ENCODE measurements around the gene UBE2F.
"Not testable (repeated sequence)": the region's sequence is repeated elsewhere in the genome, so short reads cannot be mapped to it uniquely, and the experiment has no call there.

UBE2F gene

DNA sequence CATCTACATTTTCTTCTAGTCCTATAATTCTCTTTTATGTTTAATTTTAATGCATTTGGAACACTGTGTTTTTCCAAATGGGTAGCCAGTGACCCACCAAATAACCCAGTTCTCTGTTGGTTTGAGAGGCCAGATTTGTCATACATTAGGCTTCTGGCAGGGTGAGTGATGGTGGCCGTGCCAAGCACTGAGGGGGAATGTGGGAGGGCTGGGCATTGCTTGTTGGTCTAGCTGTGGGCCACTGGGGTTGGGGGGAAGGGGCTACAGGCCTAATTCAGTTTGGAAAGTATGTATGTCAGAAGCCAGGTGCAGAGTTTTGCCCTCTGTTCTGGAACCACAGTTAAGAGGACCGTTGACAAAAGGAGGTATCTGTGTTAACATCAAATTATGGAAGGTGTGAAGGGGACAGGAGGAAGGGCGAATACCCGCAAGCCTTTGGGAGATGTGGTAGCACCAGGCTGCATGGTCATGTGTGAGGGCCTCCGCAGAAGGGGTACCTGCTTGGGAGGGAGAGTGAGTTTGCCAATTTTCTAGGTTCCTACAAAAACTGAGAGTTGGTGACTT is 55.9 kb downstream of the UBE2F start:
- FAIRE-seq, result no peak

DNA sequence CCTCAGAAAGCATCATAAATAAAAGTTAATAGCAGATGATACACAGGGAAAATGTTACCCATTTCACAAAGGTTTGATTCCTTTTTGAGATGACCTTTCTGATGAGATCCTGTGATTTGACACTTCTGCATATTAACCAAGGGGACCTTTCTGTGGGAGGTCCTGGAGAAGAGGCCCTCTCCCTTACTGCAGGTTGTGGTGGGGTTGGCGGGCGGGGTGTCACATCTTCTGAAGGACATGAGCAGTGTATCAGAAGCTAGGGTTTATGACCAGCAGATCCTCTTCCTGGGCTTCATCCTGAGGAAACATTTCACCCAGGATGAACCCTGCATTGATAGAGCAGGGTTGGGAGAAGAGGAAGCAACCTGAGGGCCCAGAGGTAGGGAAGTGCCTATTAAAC is 56.8 kb downstream of the UBE2F start:
- no peak for FAIRE-seq

DNA sequence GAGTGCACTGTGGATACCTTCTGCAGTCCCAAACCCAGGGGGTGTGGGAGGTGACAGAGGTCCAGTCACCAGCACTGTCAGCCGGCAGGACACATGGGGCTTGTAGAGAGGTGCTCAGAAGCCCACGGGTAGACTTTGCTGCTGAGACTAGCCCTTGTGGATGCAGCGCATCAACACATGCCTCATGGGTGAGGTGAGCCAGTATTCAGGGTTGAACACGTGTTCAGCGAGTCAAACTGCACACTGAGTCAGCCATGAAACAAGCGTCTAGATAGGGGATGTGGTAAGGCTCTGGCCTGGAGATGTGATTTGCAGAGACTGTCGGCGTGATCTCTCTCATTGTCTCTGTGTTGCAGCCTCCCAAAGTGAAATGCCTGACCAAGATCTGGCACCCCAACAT is 58.2 kb downstream of the UBE2F start:
- no peak for FAIRE-seq

DNA sequence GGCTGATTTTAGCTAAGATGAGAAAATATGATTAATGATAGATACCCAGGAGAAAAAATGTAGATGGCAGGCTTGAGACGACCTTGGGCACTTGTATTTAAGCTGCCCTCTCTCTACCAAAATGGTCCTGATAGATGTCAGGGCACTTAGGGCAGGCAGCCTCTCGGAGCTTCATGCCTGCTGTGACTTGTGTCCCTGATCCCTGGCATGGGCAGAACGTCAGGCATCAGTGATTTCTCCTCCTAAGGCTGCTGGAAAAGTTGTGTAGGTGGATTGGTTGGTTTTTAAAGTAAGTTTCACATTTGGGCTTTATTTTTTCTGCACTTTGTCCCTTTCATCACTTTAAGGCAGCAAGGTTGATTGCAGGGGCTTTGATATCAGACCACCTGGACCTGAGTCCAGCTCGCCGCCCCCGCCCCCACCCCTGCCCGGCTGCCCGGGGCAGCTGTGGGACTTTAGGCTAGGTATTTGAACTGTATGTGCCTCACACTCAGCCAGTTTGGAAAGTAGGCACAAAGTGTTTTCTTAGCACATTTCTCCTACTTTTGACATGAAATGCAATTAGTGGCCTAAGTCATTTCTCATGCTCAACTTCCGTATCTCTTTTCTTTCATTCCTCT is 59.0 kb downstream of the UBE2F start:
- no peak for FAIRE-seq

DNA sequence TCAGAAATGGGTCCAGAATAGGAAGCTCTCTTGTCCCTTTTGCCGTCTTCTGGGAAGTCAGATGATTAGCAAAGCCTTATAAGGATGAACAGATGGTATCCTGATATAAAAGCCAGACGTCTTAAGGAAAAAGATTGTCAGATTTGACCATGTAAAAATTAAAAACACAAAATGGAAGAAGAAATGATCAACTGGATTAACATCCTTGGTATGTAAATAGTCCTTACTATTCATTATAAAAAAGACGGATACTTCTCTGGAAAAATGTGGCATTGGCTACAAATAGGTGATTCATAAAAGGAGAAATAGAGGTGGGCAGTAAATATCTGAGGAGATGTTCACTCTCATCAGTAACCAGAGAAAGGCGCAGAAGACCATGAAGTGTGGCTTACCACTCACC is 60.2 kb downstream of the UBE2F start:
- FAIRE-seq, result no peak

DNA sequence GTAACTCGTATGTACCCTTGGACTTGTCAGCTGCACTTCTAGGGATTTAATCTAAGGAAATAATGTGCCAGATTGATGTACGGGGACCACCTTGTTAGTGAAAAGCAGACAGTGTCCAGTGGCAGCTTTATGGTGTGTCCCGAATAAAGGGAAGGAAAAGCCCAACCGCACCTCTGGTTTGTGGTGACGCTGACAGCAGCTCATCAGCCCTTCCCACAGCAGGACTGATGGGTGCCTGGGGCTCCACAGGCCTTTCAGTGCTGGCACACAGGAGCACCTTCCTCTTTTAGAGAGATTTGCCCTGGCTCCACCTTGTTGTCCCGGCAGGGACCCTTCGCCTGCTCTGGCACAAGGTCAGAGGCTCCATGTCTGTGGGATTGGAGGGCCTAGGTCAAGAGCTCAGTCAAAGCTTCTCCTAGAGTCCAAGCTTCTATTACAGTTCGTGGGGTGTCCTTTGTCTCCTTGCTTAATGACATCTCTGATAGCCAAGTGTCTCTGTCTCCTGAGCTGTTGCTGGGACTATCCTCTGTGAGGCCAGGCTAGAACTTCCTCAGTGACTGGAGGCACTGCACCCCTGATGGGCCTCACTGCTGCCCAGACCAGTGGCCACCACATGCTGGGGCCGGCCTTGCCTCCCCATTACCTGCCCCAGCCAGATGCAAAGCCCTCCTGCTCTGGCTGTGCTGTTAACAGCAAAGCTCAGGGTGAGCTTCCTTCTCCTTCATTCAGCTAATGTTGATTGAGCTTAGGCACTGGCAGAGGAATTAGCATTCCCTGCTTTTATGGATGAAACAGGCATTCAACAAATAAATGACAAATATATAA is 61.0 kb downstream of the UBE2F start:
- FAIRE-seq, result no peak

DNA sequence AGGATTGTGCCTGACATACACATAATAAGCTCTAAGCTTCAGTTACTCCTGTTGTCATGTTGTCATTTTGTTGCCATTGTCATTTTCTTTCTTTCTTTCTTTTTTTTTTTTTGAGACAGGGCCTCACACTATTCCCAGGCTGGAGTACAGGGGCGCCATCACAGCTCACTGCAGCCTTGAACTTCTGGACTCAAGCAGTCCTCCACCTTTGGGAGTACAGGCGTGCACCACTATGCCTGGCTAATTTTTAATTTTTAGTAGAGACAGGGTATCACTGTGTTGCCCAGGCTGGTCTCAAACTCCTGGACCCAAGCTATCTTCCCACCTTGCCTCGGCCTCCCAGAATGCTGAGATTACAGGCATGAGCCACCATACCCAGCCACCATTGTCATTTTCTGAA is 63.0 kb downstream of the UBE2F start:
- no peak for FAIRE-seq

DNA sequence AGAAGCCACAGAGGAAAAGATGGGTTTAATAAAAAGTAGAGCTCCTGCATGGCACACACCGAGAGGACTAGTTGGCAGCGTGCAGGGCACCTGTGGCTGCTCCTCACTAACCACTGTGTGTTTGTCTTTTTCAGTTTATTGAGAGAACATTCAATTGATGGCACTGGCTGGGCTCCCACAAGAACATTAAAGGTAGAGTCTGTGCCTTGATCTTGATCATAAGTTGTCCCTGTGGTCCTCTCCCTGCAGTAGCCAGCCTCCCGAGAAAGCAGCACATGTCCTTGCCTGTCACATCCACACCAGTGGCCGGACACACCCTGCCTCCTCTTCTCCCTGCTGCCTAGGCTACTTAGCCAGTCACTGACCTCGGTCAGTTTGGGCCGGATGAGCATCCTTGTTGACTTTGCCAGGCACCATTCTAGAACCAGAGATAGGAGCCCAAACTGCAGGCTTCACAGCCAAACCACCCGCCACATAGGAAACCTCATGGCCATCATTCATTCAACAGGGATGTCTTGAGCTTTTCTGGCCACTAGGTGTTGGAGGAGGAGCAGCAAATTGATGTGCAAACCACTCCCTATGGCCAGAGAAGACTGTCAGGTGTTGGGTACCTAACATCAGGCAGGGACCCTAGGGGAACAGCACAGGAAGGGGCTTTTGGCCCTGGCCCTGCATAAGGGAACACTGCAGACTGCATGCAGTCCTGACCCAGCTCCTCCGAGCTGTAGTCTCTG is 63.8 kb downstream of the UBE2F start:
- FAIRE-seq, result no peak

DNA sequence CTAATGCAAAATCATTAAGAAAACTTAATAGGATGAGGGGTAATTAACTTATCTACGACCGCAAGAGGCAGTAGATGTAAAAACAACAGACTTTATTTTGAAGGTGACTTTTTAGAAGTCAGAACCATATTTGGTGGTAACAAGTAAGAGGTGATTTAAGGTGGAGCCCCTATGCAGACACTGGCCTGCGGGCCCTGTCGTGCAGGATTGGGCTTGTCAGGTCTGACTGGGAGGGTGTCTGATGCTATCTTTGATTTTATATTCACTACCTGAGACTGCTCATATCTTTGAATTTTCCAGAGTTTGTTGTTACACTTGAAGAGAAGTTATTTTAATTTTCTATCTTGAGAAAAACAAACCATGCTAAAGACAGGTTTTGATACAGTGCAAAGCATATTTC is 64.9 kb downstream of the UBE2F start:
- no peak for FAIRE-seq

DNA sequence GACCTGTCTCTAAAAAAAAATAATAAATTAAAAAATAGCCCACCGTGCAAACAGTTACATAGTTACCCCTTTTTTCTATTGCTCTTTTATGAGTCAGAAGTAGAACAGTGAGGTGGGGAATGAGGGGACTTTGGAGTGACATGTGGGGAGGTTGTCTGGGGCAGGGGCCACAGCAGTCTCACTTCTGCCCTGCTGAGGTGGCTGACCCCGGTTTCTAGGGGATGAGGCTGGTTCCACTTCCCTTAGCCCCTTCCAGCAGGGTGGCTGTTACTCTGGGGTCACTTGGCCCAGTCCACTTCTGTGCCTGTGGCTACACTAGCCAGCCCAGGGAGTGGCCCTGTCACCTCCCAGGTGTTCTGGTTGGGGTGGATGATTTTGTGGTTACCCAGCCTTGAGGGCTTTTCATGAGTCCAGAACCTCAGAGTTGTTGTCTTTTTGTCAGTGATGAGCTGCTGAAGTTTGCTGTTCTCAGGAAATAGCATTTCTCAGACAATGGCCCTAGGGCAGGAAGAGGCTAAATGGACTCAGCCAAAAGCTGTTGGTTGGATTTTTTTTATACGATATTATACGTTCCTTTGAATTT is 66.0 kb downstream of the UBE2F start:
- no peak for FAIRE-seq

DNA sequence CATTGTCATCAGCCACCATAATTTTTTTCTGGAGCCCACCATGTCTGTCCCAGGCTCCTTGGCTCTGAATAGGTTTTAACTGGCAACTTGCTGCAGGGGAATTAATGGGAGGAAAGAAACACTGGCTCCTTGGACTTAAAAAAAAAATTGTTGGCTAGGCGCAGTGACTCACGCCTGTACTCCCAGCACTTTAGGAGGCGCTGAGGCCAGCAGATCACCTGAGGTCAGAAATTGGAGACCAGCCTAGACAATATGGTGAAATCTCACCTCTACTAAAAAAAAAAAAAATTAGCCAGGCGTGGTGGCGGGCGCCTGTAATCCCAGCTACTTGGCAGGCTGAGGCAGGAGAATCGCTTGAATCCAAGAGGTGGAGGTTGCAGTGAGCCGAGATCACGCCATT is 67.2 kb downstream of the UBE2F start:
- not testable (repeated sequence) for FAIRE-seq

DNA sequence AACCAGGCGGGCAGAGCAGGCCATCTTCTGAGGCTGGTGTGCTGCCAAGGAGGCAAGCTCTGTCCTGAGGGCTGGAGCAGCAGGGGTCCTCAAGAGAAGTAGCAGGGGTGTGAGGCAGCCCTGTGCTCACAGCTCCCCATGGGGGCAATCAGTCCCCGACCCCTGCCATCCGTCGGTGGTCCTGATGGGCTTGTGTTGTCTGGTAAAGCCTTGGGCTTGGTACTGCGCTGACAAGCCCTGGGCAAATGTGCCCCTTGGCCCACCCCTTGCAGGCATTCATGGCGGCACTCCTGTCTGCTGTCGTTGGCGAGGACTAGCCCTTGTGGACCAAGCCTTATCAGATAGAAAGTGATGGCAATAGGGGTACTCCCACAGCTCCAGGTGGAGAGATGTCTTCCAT is 71.4 kb downstream of the UBE2F start:
- FAIRE-seq, result no peak

DNA sequence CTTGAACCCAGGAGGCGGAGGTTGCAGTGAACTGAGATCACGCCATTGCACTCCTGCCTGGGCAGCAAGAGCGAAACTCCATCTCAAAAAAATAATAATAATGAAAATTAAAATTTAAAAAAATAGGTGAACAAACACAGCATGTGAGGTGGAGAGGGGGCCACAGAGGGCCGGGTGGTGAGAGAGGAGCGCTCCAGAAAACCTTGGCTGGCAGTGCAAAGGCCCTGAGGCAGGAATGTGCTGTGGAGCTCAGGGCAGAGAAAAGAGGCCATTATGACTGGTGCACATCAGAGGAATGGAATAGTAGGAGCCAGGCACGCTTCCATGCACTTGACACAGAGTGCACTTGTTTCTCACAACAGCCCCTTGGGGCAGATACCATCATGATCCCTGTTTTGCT is 72.3 kb downstream of the UBE2F start:
- FAIRE-seq, result no peak

DNA sequence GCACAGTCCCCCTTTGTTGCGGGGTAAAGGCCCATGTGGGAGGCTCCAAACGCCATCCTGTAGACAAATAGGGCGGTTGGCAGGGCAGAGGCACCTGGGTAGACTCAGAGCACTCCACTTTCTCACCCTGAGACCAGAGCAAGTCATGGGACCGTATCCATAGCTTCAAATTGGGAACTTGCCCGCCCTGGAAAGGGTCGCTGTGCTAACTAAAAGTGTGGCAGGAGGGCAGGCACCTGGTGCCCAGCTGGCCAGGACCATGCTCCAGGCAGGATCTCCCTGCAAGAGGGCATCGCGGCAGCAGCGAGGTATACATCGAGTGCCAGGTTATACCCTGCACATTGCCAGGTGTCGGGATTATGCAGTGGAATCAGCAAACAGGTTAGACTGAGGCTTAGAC is 73.2 kb downstream of the UBE2F start:
- no peak for FAIRE-seq

DNA sequence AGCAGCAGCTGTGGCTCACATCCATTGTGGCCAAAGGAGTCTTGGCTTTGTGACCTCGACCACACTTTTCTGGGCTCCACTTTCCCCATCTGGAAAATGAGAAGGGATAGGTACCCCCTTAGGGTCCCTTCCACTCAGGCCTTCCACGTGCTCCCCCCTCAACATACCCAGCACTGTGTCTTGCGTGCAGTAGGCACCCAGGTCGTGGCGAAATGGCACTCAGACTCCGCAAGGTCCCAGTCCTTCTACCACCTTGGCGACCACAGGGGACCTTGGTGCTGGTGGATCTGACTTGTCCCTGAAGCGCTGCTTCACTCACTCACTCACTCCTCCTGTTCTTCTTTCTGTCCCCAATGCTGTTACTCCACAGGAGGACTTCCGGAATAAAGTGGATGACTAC is 74.1 kb downstream of the UBE2F start:
- FAIRE-seq, result no peak

DNA sequence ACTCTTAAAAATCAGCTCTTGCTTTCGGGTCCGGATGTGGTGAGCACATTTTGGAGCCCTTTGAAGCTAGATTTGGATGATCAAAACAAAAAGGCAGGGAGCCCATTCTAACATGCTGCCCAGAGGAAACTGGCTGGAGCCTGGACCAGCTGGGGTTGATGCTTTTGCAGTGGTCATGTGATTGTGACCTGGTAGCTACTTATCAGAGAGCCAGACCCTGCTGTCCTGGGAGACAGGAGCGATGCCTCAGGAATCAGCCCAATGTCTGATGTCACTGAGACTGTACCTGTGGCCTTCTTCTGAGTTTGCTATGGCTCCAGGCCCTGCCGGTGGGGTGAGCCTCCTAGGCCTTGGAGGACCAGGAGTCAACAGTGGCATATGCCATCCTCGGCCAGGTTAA is 75.3 kb downstream of the UBE2F start:
- FAIRE-seq, result no peak

DNA sequence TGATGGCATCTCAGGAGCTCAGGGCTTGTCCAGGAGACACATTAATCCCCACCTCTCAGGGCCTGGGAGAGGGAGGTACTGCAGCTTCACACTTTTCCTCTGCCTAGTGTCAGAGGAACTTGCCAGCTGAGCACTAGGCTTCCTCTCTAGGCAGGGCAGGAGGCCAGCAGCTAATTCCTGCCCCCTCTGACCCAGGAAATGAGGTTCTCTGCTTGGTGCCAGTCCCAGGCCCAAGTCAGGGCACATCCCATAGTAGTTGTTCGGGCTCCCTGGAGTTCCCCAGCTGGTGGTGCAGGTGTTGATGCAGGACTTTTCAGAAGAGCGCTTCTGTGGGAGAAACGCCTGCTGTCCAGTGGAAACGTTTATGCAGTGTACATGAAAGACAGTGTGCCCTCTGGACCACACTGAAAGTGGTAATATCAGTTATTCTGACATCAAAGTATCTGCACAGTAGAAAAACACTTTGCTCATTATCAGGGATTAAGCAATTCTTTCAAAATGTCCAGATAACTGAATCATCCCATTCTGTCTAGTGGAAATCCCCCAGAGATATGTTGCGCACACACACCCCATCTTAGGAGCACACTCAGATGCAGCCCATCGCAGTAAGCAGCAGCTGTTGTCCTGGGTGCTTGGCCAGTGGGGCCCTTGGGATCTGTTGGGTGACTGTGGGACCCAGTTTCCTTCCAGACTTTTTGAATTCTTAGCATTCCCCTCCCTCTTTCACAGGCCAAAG is 76.2 kb downstream of the UBE2F start:
- FAIRE-seq, result no peak

DNA sequence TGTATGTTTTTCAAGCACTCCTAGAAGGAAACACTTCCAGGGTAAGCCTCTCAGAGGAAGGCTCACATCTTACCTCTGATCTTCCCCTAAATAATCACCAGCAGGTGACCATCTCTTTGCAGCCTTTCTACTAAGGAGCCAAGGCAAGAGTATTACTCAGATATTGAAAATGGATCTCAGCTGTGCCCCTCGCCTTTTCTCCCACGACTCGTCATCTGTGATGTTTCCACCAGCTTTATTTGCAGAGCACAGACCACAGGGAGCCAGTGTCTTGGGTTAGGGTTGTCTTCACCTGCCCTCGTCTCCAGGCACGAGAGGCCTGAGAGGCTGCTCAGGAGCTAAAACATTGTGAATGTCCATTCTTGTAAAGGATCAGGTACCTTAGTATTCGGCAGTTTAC is 77.0 kb downstream of the UBE2F start:
- FAIRE-seq, result no peak

DNA sequence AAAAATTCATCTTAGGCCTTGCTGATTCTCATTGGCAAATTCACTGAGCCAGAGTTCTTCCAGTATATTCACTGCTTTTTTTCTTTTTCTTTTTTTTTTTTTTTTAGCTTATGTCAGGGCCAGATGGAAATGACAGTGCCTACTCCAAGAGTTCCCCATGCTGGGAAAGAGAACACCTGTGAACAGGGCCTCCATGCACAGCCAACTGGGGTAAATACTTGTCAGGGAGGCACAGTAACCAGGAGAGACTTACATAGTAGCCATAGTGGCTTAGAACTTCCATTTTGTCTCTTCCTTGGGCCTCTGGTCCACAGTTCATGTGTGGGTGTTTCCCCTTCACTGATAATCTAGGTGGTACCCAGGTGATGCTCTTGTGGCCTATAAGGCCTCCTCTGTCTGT is 78.8 kb downstream of the UBE2F start:
- no peak for FAIRE-seq

DNA sequence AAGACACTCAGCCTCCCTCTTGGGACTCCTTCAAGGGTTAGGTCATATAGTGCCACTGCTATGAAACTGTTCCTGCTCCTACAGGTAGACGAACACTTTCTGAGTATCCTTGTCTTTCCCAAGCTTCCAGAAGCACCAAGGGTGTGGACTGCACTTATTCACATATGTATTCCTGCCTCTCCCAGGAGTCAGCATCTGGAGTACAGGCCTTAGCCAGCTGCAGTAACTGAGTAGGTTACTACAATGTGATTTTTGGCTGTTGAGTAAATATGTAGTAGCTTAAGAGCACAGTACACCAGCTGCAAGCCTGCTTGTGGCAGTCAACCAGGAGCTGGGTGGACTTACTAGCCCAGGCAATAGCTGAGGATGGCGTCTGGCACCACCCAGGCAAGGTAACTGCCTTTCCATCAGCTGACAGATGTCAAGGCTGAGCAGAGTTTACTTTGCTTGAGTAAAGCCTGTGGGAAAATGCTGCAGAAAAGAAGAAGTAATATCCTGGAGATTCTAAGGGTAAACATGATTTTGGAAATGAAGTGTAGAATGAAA is 80.0 kb downstream of the UBE2F start:
- no peak for FAIRE-seq

DNA sequence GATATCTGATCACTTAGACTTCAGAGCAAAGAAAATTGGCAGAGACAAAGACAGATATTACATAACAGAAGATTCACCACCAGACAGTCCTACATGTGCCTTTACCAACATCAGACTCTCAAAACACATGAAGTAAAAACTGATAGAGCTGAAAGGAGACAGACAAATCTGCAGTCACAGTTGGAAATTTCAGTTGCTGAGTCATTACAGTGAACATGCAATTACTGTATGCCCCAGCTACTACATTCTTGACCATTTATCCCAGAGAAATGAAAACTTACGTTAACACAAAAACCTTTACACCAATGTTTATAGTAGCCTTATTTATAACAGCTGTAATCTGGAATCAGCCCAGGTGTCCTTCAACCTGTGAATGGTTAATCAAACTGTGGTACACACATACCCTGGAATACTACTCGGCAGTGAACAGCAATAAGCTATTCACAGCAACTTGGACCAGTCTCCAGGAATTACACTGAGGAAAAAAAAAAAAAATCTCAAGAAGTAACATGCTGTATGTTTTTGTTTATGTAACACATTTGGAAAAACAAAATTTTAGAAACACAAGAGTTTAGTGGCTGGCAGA is 86.5 kb downstream of the UBE2F start:
- FAIRE-seq, result no peak

DNA sequence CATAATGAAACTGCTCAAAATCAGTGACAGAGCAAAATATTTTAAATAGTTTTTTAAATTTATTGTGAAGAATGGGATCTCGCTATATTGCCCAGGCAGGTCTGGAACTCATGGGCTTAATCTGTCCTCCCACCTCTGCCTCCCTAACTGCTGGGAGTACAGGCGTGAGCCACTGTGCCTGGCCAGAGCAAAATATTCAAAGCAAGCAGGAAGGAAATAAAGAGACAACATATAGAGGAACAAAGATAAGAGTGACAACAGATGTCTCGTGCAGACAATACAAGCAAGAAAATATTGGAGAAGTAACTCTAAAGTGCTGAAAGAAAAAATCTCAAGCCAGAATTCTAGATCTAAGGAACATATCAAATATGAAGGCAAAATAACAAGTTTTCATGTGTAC is 89.0 kb downstream of the UBE2F start:
- no peak for FAIRE-seq
